PFSK-1 (cell line): ENCODE data around the gene HBQ1.

Source experiments
- FOXP2 ChIP-seq: optimal IDR thresholded peaks from 2 replicates; pipeline ENCODE3; 2011; ENCODE audit warnings: borderline replicate concordance, control low read depth, inconsistent platforms; ENCODE audit not compliant: insufficient read depth; ENCODE audit errors: extremely low read length, extremely low read depth
- POLR2AphosphoS5 ChIP-seq: IDR thresholded peaks from 2 replicates; pipeline ENCODE4 v1.6.1; 2012; ENCODE audit warnings: low read depth, mild to moderate bottlenecking, control low read depth, low read length, moderate library complexity
- REST ChIP-seq, 2 experiments: IDR thresholded peaks; 2 replicates each; pipeline versions ENCODE4 v1.6.1 to v1.8.0; 2011 to 2012; ENCODE audit warnings: low read depth in 2 of 2, low read length in 2 of 2, control low read depth in 1 of 2, inconsistent platforms in 1 of 2, mild to moderate bottlenecking in 1 of 2, moderate library complexity in 1 of 2; ENCODE audit not compliant: insufficient read depth in 1 of 2
- SIN3A ChIP-seq: IDR thresholded peaks from 2 replicates; pipeline ENCODE4 v1.6.1; 2012; ENCODE audit warnings: mild to moderate bottlenecking, low read length, moderate library complexity, borderline replicate concordance; ENCODE audit not compliant: insufficient read depth
- TAF1 ChIP-seq: IDR thresholded peaks from 2 replicates; pipeline ENCODE4 v1.6.1; 2012; ENCODE audit warnings: low read length, control low read depth, borderline replicate concordance; ENCODE audit not compliant: insufficient read depth

The HBQ1 gene

GRCh38 chr16:140175-140857, 39.9 kb upstream of the HBQ1 start:
- TF ChIP-seq FOXP2 = no peak
- no peak for TF ChIP-seq REST (IDR thresholded peaks at IDR 0.05; ENCODE audit: insufficient read depth in 1 of 2, low read depth in 2 of 2, low read length in 2 of 2)
- TF ChIP-seq POLR2AphosphoS5 = no peak
- no peak for TF ChIP-seq SIN3A
- TF ChIP-seq TAF1 = no peak

- TF ChIP-seq REST (IDR thresholded peaks at IDR 0.05; ENCODE audit: insufficient read depth in 1 of 2, low read depth in 2 of 2, low read length in 2 of 2) = no peak
- TF ChIP-seq POLR2AphosphoS5 = no peak
- TF ChIP-seq FOXP2 = no peak
These were observed 37.8 kb upstream of the HBQ1 start for GRCh38 chr16:142405-142967.

- no peak for TF ChIP-seq SIN3A
- TF ChIP-seq FOXP2 = no peak
- no peak for TF ChIP-seq TAF1
- TF ChIP-seq REST (IDR thresholded peaks at IDR 0.05; ENCODE audit: insufficient read depth in 1 of 2, low read depth in 2 of 2, low read length in 2 of 2) = no peak
These were observed 37.2 kb upstream of the HBQ1 start for GRCh38 chr16:143047-143446.

GRCh38 chr16:143456-143855, 36.8 kb upstream of the HBQ1 start:
- no peak for TF ChIP-seq POLR2AphosphoS5
- no peak for TF ChIP-seq TAF1
- TF ChIP-seq SIN3A = no peak
- no peak for TF ChIP-seq FOXP2
- no peak for TF ChIP-seq REST (IDR thresholded peaks at IDR 0.05; ENCODE audit: insufficient read depth in 1 of 2, low read depth in 2 of 2, low read length in 2 of 2)

GRCh38 chr16:144797-145252, 35.4 kb upstream of the HBQ1 start:
- TF ChIP-seq TAF1 (no peak), SIN3A (no peak), REST (IDR thresholded peaks at IDR 0.05; ENCODE audit: insufficient read depth in 1 of 2, low read depth in 2 of 2, low read length in 2 of 2) (no peak), POLR2AphosphoS5 (no peak), FOXP2 (no peak)
